Effector memory CD8-positive, alpha-beta T cell (primary cell): ENCODE measurements around the gene CLECL1.
A peak's percentile ranks its signal among the peaks of the same experiment; 100 is the strongest.
"Not testable (repeated sequence)": the region's sequence is repeated elsewhere in the genome, so short reads cannot be mapped to it uniquely, and the experiment has no call there.

Experiments used
- ATAC-seq: fragments of 150-1000 bp; cut with Tn5 transposase; replicated peaks from 2 replicates; pipeline ENCODE4 v1.10.0; 2021; ENCODE audit warnings: mild to moderate bottlenecking, moderate library complexity
- DNase-seq, 3 experiments: peaks; one replicate each; pipeline ENCODE4 v3.0.0; 2021
- H3K27ac Mint-ChIP-seq, 2 donors: one replicate each; pipeline ENCODE4 v1.8.0; 2022; ENCODE audit warnings: mild to moderate bottlenecking in 2 of 2, mixed read lengths in 2 of 2, moderate library complexity in 2 of 2
- H3K27me3 Mint-ChIP-seq, 2 donors: one replicate each; pipeline ENCODE4 v1.8.0; 2022; ENCODE audit warnings: mixed read lengths in 2 of 2
- H3K36me3 Mint-ChIP-seq: one replicate; pipeline ENCODE4 v1.8.0; 2022; ENCODE audit warnings: mild to moderate bottlenecking, moderate library complexity, mixed read lengths; ENCODE audit not compliant: insufficient read depth
- H3K4me1 Mint-ChIP-seq, 2 donors: one replicate each; pipeline ENCODE4 v1.8.0; 2022; ENCODE audit warnings: low read depth in 2 of 2, mixed read lengths in 2 of 2
- H3K4me3 Mint-ChIP-seq, 2 donors: one replicate each; pipeline ENCODE4 v1.8.0; 2022; ENCODE audit warnings: mild to moderate bottlenecking in 2 of 2, mixed read lengths in 2 of 2, moderate library complexity in 2 of 2
- H3K9me3 Mint-ChIP-seq, 2 donors: one replicate each; pipeline ENCODE4 v1.8.0; 2022; ENCODE audit warnings: mixed read lengths in 2 of 2

CLECL1 gene

DNA sequence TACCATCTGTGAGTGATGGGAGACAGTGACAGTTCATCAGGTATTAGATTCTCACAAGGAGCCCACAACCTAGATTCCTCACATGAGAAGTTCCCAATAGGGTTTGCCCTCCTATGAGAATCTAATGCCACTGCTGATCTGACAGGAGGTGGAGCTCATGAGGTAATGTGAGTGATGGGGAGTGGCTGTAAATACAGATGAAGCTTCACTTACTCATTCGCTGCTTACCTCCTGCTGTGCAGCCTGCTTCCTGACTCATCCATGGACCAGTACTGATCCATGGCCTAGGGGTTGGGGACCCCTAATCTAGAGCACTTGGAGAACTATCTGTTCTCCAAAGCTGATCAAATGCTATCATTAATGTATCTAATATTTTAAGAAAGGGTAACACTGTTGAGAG lies 45.7 kb downstream of the CLECL1 start:
- H3K27ac Mint-ChIP-seq, result peak overlapping the region; percentile 38 to 89
- peaks cover 41 to 76% of the 10 kb centered on the region in 2 donors for H3K4me1 Mint-ChIP-seq
- H3K27me3 Mint-ChIP-seq, result no peaks in the 10 kb centered on the region
- H3K9me3 Mint-ChIP-seq, result peaks cover 5 to 8% of the 10 kb centered on the region in 2 donors
- H3K36me3 Mint-ChIP-seq, result peaks cover 86% of the 10 kb centered on the region
- no peak for DNase-seq
- peak; percentile 53 for ATAC-seq
- H3K4me3 Mint-ChIP-seq, result peak overlapping the region; percentile 7 to 67

DNA sequence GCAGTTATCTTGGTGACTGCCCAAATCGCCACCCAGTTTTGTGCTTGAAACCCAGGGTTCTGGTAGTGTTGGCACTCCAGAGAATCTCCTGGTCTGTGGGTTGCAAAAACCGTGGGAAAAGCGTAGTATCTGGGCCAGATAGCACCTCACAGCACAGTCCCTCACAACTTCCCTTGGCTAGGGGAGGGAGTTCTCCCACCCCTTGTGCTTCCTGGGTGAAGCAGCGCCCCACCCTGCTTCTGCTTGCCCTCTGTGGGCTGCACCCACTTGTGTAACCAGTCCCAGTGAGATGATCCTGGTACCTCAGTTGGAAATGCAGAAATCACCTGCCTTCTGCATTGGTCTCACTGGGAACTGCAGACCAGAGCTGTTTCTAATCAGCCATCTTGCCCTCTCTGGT lies 47.0 kb downstream of the CLECL1 start:
- H3K4me1 Mint-ChIP-seq, result peaks cover 39 to 73% of the 10 kb centered on the region in 2 donors
- no peaks in the 10 kb centered on the region for H3K27me3 Mint-ChIP-seq
- ATAC-seq (peak; percentile 50), DNase-seq (no peak)
- H3K27ac Mint-ChIP-seq, result peak overlapping the region; percentile 82 to 89
- H3K36me3 Mint-ChIP-seq, result peaks cover 84% of the 10 kb centered on the region
- peak overlapping the region; percentile 67 to 74 for H3K4me3 Mint-ChIP-seq
- H3K9me3 Mint-ChIP-seq, result peaks cover 5 to 8% of the 10 kb centered on the region in 2 donors

DNA sequence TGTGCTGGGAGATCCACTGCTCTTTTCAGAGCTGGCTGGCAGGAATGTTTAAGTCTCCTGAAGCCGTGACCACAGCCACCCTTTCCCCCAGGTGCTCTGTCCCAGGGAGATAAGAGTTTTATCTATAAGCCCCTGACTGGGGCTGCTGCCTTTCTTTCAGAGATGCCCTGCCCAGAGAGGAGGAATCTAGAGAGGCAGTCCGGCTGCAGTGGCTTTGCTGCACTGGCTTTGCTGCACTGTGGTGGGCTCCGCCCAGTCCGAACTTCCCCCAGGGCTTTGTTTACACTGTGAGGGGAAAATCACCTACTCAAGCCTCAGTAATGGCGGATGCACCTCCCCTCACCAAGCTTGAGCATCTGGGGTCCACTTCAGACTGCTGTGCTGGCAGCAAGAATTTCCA lies 47.5 kb downstream of the CLECL1 start:
- not testable (repeated sequence) for DNase-seq, H3K9me3 Mint-ChIP-seq, H3K27me3 Mint-ChIP-seq
- ATAC-seq, result peak; percentile 39
- H3K27ac Mint-ChIP-seq, result peak overlapping the region; percentile 82 to 89
- peaks cover 39 to 74% of the 10 kb centered on the region in 2 donors for H3K4me1 Mint-ChIP-seq
- H3K4me3 Mint-ChIP-seq, result peak overlapping the region; percentile 67 to 74
- peaks cover 84% of the 10 kb centered on the region for H3K36me3 Mint-ChIP-seq

- not testable (repeated sequence) for H3K27me3 Mint-ChIP-seq, DNase-seq, ATAC-seq
- Mint-ChIP-seq H3K4me1 (peaks cover 50 to 75% of the 10 kb centered on the region in 2 donors), H3K36me3 (peaks cover 80% of the 10 kb centered on the region), H3K27ac (peak overlapping the region; percentile 82 to 89), H3K4me3 (peak overlapping the region; percentile 17 to 67), H3K9me3 (peaks cover 4 to 16% of the 10 kb centered on the region in 2 donors)
These were observed 49.9 kb downstream of the CLECL1 start for GRCh38 chr12:9682949-9683348.

DNA sequence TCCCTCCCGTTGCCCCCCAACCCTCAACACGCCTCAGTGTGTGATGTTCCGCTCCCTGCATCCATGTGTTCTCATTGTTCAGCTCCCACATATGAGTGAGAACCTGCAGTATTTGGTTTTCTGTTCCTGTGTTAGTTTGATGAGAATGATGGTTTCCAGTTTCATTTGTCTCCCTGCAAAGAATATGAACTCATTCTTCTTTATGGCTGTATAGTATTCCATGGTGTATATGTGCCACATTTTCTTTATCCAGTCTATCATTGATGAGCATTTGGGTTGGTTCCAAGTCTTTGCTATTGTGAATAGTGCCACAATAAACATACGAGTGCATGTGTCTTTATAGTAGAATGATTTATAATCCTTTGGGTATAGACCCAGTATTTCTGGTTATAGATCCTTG lies 50.4 kb downstream of the CLECL1 start:
- DNase-seq, ATAC-seq, H3K27me3 Mint-ChIP-seq: not testable (repeated sequence)
- Mint-ChIP-seq H3K4me1 (peaks cover 54 to 78% of the 10 kb centered on the region in 2 donors), H3K27ac (peak overlapping the region; percentile 82 to 89), H3K36me3 (peaks cover 76% of the 10 kb centered on the region), H3K9me3 (peaks cover 4 to 16% of the 10 kb centered on the region in 2 donors), H3K4me3 (peak overlapping the region in 1 of 2 donors; percentile 67)

DNA sequence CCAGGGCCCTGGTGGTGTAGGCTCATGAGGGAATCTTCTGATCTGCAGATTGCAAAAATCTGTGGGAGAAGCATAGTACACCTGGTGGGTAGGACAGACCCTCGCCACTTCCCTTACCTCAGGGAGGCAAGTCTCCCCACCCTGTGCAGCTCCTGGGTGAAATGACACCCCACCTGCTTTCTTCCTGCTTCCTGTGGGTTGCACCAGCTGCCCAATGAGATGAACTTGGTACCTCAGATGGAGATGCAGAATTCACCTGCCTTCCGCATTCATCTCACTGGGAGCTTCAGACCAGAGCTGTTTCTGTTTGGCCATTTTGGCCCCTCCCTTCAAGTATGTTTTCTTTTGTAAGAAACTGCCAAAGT lies 58.7 kb downstream of the CLECL1 start:
- peaks cover 57 to 71% of the 10 kb centered on the region in 2 donors for H3K4me1 Mint-ChIP-seq
- peak overlapping the region; percentile 90 to 92 for H3K27ac Mint-ChIP-seq
- DNase-seq (peak; percentile 37 to 45 (median 39)), ATAC-seq (peak; percentile 35)
- no peaks in the 10 kb centered on the region for H3K9me3 Mint-ChIP-seq
- H3K27me3 Mint-ChIP-seq, result no peaks in the 10 kb centered on the region
- peaks cover 66% of the 10 kb centered on the region for H3K36me3 Mint-ChIP-seq
- H3K4me3 Mint-ChIP-seq, result peak overlapping the region; percentile 75 to 93

DNA sequence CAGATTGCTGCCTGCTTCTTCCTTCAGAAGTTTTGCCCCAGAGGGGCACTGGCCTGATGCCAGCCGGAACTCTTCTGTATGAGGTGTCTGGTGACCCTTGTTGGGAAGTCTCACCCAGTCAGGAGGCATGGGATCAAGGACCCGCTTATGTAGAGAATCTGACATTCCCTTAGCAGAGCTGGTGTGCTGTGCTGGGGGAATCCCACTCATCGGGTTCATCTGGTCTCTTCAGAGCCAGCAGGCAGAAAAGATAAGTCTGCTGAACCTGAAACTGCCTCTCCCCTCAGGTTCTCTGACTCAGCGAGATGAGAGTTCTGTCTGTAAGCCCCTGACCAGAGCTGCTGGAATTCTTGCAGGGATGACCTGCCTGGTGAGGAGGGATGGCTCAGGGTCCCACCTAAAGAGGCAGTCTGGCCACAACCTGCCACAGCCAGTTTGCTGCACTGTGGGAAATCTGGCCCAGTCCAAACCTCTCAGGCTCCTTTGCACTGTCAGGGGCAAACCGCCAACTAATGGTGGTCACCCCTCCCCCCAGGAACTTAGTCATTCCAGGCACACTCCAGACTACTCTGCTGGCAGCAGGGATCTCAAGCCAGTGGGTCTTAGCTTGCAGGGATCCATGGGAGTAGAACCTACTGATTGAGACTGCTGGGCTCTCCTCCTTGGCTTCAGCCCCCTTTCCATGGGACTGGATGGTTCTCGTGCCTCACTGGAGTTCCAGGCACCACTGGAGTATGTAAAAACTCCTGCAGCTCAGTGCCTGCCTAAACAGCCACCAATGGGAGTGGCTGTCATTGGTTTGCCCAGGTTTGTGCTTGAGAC lies 59.3 kb downstream of the CLECL1 start:
- peak overlapping the region; percentile 75 to 93 for H3K4me3 Mint-ChIP-seq
- H3K4me1 Mint-ChIP-seq, result peaks cover 57 to 73% of the 10 kb centered on the region in 2 donors
- H3K27ac Mint-ChIP-seq, result peak overlapping the region; percentile 90 to 92
- H3K9me3 Mint-ChIP-seq, result no peaks in the 10 kb centered on the region
- peak; percentile 43 for ATAC-seq
- H3K27me3 Mint-ChIP-seq, result no peaks in the 10 kb centered on the region
- peak; percentile 39 to 49 (median 41) for DNase-seq
- H3K36me3 Mint-ChIP-seq, result peaks cover 65% of the 10 kb centered on the region
